ENCODE results near the gene TAF4. TPM values are rescaled to one million over a fixed set of nuclear protein-coding genes. Genes with fewer than 3 reads are reported as not detected.
"Not testable (repeated sequence)": the region's sequence is repeated elsewhere in the genome, so short reads cannot be mapped to it uniquely, and the experiment has no call there.

TAF4 gene
- total and polyA plus RNA-seq, 7 donors: 3.6 to 13.3 (median 8.9) TPM

- H3K27ac ChIP-seq: no peak overlapping the region
- no peaks in the 10 kb centered on the region for H3K27me3 ChIP-seq
- H3K4me1 ChIP-seq: no peaks in the 10 kb centered on the region
- H3K36me3 ChIP-seq: peaks cover 4 to 63% (median 32%) of the 10 kb centered on the region in 4 donors
- TF ChIP-seq EP300 (IDR thresholded peaks at IDR 0.05) (no peak), POLR2AphosphoS5 (IDR thresholded peaks at IDR 0.05) (no peak)
- TF ChIP-seq, protein P1, sequence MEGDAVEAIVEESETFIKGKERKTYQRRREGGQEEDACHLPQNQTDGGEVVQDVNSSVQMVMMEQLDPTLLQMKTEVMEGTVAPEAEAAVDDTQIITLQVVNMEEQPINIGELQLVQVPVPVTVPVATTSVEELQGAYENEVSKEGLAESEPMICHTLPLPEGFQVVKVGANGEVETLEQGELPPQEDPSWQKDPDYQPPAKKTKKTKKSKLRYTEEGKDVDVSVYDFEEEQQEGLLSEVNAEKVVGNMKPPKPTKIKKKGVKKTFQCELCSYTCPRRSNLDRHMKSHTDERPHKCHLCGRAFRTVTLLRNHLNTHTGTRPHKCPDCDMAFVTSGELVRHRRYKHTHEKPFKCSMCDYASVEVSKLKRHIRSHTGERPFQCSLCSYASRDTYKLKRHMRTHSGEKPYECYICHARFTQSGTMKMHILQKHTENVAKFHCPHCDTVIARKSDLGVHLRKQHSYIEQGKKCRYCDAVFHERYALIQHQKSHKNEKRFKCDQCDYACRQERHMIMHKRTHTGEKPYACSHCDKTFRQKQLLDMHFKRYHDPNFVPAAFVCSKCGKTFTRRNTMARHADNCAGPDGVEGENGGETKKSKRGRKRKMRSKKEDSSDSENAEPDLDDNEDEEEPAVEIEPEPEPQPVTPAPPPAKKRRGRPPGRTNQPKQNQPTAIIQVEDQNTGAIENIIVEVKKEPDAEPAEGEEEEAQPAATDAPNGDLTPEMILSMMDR (IDR thresholded peaks at IDR 0.05): no peak
- H3K4me3 ChIP-seq: no peak overlapping the region
- 97 to 98% methylated on average over 18 of the region's 18 CpGs for WGBS, 2 donors
- intact Hi-C loops (cut with DNase I): no loop called here
- DNase-seq: no peak
- peaks cover 3 to 14% (median 11%) of the 10 kb centered on the region in 4 donors for H3K9me3 ChIP-seq
Observed at GRCh38 chr20:61988665-61989064, 77.0 kb downstream of the TAF4 start.

DNA sequence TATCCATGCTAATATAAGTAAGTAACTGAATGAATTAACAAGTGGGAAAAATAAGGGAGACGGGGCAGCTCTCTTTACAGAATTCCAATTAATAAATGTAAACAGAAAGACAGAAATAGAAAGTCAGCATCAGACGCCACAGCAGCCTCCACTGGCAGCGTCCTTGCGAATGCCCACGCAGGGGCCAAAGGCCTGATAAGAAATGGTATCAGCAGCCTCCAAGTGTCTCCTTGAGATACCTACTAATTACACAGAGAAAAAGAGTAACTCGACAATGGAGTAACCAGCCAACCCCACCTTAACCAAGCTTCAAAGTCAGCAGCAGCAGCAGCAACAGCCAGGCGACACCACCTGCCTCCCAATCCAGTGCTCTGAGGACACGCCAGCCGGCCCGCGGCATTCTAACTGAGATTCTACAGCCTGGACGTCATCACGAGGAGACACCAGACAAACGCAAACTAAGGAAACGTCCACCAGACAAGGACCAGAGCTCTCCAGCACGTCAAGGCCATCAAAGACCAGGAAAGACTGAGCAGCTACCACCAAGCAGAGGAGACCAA is 78.8 kb downstream of the TAF4 start:
- no peak for DNase-seq
- WGBS, 2 donors: 91 to 95% methylated on average over 16 of the region's 16 CpGs
- TF ChIP-seq EP300 (IDR thresholded peaks at IDR 0.05) (no peak), POLR2A (IDR thresholded peaks at IDR 0.05) (no peak), POLR2AphosphoS5 (IDR thresholded peaks at IDR 0.05) (no peak)
- TF ChIP-seq, protein P1 (IDR thresholded peaks at IDR 0.05): no peak
- Histone ChIP-seq H3K36me3 (peaks cover 3 to 49% (median 18%) of the 10 kb centered on the region in 4 donors), H3K27me3 (no peaks in the 10 kb centered on the region), H3K27ac (no peak overlapping the region), H3K4me1 (no peaks in the 10 kb centered on the region), H3K9me3 (peaks cover 3 to 8% (median 5%) of the 10 kb centered on the region in 4 donors), H3K4me3 (no peak overlapping the region)
- intact Hi-C loops (cut with DNase I): no loop called here

DNA sequence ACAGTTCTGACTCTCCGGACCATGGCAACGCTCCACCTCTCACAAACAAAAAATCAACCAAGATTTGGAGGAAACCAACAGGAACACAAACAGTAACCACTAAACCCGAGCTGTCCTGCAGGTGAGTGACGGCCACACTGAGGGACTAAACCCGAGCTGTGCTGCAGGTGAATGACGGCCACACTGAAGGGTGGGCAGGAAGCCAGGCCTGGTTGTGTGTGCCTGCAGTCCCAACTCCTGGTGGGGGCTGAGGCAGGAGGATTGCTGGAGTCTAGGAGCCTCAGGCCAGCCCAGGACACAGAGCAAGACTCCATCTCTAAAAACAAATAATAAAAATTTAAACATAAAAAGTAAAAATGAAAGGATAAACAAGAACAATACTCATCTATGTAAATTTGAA is 80.6 kb downstream of the TAF4 start:
- intact Hi-C loops (cut with DNase I): no loop called here
- whole genome bisulfite sequencing, 2 donors: 86 to 95% methylated on average over 6 of the region's 6 CpGs
- H3K36me3 ChIP-seq: peaks cover 0 to 36% (median 8%) of the 10 kb centered on the region in 4 donors
- H3K9me3 ChIP-seq: no peaks in the 10 kb centered on the region
- H3K27ac ChIP-seq: no peak overlapping the region
- no peaks in the 10 kb centered on the region for H3K27me3 ChIP-seq
- no peak for TF ChIP-seq POLR2A (IDR thresholded peaks at IDR 0.05)
- TF ChIP-seq EP300 (IDR thresholded peaks at IDR 0.05): no peak
- TF ChIP-seq, protein P1 (IDR thresholded peaks at IDR 0.05): no peak
- TF ChIP-seq POLR2AphosphoS5 (IDR thresholded peaks at IDR 0.05): no peak
- no peak for DNase-seq
- H3K4me1 ChIP-seq: no peaks in the 10 kb centered on the region
- H3K4me3 ChIP-seq: no peak overlapping the region

- WGBS, 2 donors: 84 to 90% methylated on average over 14 of the region's 14 CpGs
- DNase-seq; intact Hi-C loops (cut with DNase I); H3K9me3 ChIP-seq; H3K4me3 ChIP-seq; H3K4me1 ChIP-seq; H3K27ac ChIP-seq; H3K27me3 ChIP-seq: not testable (repeated sequence)
- peaks cover 0 to 36% (median 8%) of the 10 kb centered on the region in 4 donors for H3K36me3 ChIP-seq
Observed at GRCh38 chr20:61984431-61984830, 81.2 kb downstream of the TAF4 start.

- no peaks in the 10 kb centered on the region for H3K4me1 ChIP-seq
- H3K27ac ChIP-seq: no peak overlapping the region
- WGBS, 2 donors: 84 to 88% methylated on average over 17 of the region's 17 CpGs
- H3K36me3 ChIP-seq: peaks cover 0 to 36% (median 8%) of the 10 kb centered on the region in 4 donors
- no peak overlapping the region for H3K4me3 ChIP-seq
- no peaks in the 10 kb centered on the region for H3K27me3 ChIP-seq
- no peak for DNase-seq
- no peaks in the 10 kb centered on the region for H3K9me3 ChIP-seq
- TF ChIP-seq POLR2A (IDR thresholded peaks at IDR 0.05): no peak
- no peak for TF ChIP-seq EP300 (IDR thresholded peaks at IDR 0.05)
- TF ChIP-seq, protein P1 (IDR thresholded peaks at IDR 0.05): no peak
- no peak for TF ChIP-seq POLR2AphosphoS5 (IDR thresholded peaks at IDR 0.05)
- intact Hi-C loops (cut with DNase I): no loop called here
Observed at GRCh38 chr20:61983965-61984364, 81.7 kb downstream of the TAF4 start.

Data from sigmoid colon (tissue), 7 donors.